NCI-H2107 treated with DMSO at 0.1 percent for 48 hours (cell line): ENCODE results near the gene RBM33.

Experiments
- DNase-seq: peaks from one replicate; lab custom pipeline; 2025; ENCODE audit not compliant: unreplicated experiment; lab: John Stamatoyannopoulos, UW

The RBM33 gene

DNA sequence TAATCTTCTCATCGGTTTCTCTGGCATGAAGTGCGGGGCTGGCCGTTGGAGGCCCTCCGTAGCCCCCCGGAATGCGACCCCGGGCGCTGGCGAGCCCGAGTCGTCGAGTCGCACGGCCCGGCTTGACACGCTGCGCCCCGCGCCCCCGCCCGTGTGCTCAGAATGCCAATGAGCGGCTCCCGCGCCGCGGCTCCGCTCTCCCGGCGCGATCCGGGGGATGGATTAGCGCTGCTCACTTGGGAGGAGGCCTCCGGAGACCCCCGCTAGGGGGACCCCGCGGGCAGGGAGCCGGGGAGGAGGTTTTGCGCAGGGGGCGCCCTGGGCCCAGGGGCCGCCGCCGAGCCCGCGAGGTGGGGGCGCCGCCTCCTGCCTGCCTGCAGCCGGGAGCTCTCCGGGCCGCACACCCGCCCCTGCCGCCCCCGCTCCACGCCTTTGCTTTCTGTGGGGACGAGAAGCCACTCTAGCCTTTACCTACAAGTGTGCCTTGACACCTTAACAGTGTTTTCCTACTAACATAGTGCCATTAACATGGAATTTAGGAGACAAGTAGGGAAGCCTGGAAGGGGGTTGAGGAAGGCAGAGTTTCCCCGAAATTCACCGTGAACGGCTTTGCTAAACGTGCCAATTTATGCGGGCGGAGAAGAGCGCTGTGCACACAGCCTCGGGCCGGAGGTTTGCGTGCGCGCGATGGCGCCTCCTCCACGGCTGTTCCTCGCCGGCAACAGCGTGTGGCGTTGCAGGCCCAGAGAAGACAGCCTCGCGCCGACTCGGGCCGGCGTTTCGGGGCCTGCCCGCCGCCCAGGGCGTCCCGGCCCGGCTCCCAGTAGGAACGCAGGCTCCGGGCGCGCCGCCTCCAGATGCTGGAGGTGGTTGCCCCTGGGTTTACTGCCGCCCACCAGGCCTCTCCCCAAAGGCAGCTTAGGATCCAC is 160.7 kb downstream of the RBM33 start:
- no peak for DNase-seq

DNA sequence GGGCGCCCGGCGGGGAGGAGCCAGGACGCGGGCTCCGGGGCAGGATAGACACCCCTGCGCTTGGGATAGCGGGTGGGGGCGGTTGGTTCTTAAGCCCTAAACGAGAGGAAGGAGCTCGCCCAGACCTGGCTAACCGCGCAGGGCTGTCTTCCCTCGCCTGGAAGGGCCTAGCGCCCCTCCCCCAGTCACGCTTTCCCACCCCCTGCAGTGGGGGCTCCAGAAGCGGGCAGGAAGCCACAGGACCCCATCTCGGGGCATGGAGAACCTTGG is 161.3 kb downstream of the RBM33 start:
- DNase-seq: no peak

DNA sequence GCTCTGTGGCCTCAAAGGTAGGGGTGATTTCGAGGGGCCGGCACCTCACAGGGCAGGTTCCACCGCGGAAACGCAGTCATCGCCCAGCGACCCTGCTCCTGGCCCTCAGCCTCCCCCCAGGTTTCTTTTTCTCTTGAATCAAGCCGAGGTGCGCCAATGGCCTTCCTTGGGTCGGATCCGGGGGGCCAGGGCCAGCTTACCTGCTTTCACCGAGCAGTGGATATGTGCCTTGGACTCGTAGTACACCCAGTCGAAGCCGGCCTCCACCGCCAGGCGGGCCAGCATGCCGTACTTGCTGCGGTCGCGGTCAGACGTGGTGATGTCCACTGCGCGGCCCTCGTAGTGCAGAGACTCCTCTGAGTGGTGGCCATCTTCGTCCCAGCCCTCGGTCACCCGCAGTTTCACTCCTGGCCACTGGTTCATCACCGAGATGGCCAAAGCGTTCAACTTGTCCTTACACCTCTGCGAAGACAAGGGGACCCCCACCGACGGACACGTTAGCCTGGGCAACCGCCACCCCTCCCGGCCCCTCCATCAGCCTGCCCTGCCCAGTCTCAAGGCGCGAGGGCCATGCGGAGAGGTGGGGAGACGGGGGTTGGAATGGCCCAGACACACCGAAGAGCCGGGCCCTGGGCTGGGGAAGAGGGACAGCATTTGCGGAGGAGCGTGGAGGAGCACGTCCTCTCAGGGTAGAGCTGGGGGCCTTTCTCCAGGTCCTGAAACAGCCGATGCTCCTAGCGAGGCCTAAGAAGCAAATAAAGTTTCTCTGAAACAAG is 161.8 kb downstream of the RBM33 start:
- no peak for DNase-seq

DNA sequence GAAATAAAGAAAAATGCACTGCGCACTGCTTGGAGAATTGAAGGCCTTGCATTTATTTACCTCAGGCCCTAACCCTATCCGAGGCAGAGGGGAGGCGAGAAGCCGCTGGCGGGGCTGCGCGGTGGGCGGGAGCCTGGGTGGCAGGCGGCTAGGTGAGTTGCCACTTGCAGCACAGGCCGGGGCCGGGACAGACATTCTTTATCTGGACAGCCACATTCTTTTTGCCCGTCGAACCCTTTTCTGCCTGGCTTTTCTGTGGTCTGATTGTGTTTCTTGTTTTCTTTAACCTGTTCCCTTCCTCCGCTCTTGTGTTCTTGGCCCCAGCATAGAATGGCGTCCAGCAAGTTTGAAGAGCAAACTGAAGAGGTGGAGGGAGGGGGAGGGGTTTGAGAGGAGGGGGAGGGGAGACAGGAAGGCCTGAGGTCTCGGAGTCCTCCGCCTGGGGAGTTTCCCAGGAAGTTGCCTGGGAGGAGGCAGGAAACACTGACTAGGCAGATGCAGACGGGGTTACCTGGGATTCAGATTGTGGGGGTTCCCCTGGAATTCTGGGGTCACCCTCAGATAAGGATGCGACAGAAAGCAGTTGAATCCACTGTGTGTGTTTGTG is 162.7 kb downstream of the RBM33 start:
- no peak for DNase-seq

DNA sequence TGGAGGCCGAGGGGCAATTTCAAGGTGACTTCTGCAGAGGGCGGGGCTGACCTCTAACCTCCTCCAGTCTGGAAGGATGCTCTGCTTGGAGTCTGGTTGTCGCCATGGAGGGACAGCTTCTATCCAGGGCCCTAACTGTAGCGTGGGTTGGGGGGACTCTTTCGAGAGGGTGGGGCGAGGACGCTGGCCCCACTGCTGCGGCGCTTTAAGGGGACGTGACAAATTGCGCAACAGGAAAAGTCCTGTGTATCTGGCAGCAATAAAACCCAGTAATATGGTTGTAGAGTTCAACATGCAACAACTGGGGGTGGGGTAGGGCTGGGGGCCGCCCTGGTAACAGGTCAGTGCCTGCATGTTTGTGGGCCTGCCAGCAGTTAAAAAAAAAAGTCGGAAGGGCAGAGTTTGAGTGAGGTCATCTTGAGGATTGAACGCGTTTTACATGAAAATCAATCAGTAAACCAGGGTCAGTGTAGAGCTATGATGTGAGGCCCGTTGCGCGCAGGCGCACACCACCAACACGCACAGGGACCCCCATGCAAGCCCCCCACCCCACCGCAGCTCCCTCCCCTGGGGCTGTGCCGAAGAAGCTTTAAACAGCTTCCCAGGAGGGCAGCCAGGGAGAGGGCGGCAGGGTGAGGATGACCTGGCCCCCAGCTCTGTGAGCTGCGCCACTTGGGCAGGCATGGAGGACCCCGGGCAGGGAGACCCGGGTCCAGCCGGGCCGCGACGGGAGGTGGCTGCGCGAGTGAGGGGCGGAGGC is 163.5 kb downstream of the RBM33 start:
- DNase-seq: no peak

DNA sequence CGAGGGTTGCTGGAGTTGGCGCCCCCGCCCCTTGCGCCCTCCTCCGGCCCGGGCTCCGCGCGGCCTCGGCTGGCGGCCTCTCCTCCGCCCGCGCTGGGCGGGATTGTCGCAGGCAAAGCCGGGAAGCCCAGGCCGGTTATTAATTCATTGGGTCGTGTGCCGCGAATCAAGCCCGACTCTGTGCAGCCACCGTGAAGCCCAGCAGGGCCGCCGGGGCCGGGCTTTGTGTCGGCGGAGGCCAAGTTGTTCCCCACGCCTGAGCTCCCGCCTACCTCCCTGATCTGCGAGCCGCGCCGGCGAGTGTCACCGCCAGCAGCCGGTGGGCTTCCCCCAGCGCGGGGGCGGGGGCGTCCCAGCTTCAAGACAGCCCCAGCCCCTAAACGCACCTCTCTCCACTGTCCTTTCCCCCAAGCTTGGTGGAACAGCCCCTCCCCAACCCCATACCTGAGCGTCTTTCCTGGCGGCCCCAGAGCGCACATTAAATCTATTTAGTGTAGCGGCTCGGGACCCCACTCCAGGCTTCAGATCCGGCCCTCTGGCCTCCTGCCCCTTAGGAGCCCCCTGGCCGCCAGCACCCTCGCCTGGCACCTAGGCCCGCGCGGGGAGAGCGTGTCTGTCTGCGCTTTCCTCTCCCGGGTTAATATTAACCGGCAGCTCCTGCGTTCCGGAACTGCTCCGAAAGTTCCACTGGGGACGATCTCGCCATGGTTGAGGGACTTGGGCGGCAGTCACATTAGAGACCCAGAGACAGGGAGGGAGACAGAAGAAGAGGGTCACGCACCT is 164.3 kb downstream of the RBM33 start:
- no peak for DNase-seq

DNA sequence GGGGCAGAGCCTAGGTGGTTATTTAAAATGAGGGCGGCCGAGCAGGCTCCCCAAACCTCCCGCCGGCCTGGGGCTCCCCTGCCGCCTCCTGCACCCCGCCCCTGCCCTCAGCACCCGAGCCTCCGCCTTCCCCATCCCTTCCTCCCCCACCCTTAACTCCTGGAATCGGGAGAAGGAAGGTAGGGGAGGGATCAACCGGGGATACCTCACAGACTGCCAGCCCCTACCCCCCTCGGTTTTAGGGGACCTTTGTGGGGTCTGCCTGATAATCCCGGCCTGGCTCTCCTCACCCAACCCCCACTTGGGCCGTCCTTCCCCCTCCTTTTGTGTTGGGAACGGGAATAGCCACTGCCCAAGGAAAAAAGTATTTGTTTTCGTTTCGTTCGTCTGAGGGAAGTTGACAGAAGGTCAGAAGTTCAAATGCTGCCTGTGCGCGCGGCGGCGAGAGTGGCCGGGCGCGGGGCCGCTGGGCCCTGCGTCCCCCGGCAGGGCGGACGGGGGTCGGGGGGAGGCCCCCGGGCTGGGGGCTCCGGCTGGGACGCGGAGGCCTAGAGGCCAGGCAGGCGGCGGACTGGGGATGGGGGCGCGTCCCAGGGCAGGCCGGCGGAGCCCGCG is 165.0 kb downstream of the RBM33 start:
- DNase-seq: no peak

DNA sequence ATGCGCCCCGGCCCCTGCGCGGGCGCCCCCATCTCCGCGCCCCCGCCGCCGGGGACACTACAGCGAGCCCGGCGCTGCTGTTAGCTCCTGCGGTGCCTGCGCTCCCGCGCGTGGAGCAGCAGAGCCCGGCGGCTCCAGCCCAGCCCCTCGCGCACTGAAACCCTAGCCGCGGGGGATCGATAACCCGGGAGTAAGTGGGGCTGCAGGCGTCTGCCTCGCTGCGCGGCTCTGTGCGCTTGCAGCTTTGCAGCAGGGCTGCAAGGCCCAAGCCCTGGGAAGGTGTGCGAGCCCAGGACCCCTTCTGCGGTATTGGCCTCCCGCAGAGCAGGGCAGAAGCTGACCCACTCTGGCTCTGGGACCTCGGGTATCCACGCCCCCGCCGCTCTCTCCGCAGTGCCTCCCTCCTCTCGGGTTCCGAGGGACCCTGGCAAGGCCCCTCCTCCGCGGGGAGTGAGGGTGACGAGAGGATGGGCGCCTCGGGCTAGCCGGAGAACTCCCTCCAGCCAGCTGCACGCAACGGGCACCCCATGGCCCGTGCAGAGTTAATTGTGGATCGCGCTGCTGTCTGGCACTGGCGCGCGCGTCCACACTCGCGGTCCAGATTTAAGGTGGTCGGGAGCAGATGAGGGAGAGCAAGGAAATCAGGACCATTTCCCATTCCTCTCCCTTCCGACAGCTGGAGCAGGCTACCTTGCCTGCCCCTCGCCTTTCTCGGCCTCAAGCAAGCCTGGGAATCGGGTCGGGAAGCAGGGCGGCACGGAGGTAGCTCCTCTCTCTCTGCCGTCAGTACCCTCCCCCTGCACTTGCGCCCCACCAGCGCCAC is 165.7 kb downstream of the RBM33 start:
- DNase-seq: no peak

DNA sequence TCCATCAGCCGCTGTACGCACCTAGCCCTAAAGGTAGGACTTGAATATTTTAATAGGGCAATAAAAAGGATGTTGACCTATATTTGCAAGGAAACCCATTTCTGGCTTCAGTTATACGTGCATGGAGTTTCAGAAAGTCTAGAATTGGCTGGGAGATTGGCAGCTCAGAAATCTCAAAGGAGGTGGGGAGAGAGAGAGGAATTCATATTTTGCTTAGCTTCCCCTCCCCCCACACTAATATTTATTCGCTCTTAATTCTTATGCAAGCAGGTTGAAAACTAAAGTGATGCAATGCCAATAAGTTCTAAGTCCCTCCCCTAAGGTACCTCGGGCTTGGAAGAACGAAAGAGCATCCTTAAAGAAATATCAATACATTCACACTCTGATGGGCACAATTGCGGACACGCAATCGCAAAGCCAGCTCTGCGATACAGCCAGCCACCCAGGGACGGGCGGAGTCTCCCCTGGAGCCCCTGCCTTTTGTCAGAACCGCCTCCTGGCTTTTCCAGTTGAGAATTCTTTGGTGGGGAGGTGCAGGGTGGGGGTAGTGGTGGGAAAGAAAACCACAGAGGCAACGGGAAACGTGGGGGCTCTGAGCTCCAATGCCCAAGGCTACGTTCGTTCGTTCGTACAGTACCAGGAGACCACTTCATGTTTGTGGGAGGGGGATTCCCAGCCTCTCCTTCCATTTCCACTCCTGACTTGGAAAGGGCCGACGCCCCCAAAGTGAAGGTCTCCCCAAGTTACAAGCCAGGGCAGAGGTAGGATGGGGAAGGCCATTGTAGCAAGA is 166.5 kb downstream of the RBM33 start:
- no peak for DNase-seq

DNA sequence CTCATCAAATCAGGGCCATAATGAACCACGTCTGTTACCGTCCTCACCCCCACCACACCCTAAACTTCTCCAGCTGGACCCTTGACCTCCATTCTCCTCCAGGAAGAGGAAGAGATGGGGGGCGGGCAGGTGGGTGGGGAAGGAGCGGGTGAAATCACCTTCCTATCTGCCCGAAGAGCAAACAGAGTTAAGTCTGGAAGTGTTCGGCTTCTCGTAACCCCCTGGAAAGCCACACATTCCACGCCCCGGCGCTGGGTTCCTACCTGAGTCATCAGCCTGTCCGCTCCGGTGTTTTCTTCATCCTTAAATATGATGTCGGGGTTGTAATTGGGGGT is 167.1 kb downstream of the RBM33 start:
- DNase-seq: no peak

DNA sequence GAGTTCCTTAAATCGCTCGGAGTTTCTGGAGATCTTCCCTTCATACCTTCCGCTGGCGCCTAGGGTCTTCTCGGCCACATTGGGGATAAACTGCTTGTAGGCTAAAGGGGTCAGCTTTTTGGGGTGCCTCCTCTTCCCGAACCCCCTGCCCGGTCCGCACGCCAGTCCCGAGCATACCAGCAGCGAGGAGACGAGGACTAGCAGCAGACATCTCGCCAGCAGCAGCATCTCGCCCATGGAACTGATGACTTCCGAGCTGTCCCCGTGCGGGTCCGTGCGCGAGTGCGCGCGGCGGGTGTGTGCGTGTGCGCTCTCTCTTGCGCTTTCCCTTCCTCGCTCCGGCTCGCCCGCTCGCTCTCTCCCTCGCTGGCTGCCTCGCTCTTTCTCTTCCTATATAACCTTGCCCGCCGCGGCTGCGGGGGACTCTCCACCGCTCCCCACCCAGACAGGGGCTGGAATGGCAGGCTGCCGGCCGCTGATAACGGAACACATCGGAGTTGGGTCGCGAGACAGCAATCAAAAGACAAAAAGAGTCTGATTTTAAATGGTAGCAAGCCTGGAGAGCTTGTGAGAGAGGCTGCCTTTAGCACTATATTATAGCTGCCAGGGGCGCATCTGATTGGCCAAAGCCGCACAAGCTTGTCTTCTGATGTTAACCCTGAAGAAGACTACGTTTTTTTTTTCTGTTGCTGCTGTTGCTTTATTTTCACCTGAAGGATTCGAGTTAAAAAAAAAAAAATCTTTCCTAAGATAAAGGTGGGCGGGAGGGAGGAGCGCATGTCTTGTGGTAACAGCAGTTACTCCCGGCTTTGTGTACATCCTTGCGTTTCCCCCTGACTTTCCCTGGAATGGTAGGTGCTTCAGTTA is 167.7 kb downstream of the RBM33 start, which contains the start of gene SHH:
TSS of gene SHH (minus strand) at position 569 of the 867 bp plus-strand sequence. CDS start at position 228, 341 bp downstream.
- no peak for DNase-seq

DNA sequence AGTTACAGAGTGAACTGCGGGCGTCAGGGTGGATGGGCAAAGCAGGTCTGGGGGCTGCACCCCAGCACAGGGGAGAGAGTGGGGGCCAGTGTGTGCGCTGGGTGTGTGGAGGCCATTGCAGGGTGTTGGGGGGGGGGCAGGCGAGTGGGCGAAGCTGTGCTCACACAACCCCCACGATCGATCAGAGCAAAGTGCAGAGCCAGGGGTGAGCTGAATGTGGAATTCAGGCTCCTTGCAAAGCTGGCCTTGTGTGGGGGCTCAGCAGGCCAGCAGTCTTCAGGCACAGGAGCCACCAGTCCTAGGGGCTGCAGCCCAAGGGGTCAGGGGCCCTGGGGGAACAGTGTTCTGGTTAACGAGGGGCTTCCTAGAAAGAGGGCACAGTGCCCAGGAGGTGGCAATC is 168.7 kb downstream of the RBM33 start:
- no peak for DNase-seq

DNA sequence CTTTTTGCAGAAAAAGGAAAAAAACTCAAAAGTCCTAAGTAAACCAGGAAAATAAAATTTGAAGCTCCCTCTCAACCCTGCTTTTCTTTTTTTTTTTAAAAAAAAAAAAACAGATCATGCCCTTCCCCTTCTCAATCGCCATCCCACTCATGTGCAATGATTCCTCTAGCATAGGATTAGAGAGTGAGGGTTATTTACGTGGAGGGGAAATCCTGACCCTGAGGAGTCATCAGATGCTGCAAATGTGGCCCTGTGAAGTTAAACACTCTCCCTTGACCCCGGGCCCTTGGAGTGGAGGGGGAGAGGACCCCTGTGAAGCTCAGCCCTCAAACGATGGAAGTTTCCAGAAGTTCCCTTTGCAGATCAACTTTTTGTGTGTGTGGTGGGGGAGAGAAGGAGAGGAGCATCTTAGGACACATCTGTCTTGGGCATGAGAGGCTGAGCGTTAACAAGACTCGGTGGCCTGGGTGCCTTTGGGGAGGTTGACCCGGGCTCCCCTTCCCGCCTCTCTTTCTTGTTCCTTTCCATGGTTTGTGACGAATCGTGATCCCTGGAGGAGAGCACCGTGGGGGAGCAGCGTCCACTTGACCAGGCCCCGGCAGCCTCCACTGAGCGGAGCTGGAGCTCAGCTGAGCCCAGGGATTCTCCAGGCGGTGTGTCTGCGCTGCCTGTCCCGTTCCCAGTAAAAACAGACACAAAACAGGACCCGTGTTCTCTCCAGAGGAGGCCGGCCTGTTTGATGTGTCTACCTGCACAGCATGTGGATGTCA is 169.3 kb downstream of the RBM33 start:
- no peak for DNase-seq

DNA sequence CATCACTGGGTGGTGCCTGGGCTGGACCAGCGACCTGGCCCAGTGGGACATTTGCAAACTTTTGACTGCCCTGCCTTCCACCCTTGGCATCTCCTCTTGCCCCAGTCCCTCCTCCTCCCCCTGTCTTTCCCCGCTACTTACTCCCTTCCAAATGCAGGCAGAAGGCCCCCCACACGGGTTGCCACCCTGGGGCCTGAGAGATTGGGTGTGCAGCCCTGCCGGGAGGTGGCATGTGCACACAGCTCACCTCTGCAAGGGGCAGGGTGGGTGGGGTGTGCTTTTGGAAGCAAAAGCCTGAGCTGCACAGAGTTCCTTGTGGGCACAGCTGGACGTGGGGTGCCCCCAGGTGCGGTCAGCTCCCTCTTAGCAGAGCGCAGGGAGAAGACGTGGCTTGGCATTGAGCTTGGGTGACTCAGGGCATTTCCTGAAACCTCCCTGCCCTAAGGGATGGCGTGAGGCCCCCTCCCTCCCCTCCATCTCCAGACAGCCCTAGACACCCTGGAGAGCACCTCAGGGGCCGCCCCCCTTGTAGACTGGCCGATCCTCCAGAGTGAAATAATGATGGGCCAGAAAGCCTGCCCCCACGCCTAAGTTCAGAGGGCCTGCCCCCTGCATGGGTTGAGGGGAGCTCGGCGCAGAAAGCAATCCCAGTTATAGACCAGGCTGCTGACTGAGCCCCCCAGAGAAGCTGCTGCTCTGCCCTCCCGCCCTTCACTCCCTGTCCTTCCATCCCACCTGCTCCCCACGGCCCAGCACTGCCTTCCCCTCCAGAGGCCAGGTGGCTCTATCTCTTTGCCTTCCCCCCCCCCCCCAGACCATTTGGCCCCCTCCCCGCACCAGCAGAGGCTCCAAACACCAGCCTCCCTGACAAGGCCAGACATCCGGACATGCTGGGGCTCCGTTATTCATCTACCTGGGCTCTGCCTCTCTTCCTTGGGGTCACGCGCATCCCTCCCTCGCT is 170.1 kb downstream of the RBM33 start:
- DNase-seq: no peak

DNA sequence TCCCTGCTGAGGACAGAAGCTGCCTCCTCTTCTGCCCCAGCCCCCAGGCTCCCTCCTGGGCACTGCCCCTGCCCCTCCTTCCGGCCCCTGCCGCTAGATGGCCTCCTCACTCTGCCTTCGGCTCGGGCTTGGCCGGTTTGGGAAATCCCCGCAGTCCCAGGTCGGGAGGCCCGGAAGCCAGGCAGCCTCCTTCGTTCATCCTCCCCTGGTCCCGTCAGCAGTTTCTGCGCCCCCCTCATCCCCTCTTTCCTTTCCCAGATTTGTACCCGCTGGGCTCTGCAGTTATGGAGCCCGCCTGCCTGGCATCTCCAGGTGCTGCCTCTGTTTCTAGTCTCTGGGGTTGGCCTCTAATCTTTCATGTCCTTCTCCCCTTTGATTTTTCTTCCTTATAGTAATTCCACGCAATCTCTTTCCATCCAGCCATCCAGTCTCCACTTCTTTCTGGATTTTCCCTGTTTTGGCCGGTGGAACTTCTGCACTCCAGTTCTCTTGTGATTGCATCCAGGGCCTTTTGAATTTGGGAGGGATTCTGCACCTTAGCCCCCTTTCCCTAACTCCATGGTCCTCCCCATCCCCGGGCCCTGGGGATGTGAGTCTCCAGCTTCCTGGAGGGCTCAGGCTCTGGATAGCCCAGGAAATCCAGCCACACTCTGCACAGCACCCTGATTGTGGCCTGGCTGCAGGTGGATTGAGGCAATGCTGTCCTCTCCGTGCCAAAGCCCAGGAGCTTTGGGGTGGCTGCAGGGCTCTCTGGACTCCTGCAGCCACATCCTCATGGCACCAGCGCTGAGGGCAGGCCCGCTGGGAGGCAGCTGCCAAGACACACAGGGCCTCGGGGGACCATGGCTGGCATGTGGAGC is 171.1 kb downstream of the RBM33 start:
- no peak for DNase-seq
